Motor neuron (in vitro differentiated cells): Measurements from ENCODE around the gene SLIT2. TPM values are rescaled to one million over a fixed set of nuclear protein-coding genes. Genes with fewer than 3 reads are reported as not detected.

Experiments
- ATAC-seq, 8 experiments: fragments of 200-7000 bp; cut with Tn5 transposase; replicated peaks in 6 of 8; 2 replicates each; pipeline ENCODE4 v1.8.0; 2021; ENCODE audit warnings: mild to moderate bottlenecking in 8 of 8, moderate library complexity in 8 of 8
- H3K27ac ChIP-seq, 2 donors: fragments of 250-450 bp; sonication (Bioruptor Pico); 2 replicates each; pipeline ENCODE4 v1.9.0; 2021; ENCODE audit warnings: antibody characterized with exemption in 2 of 2, mild to moderate bottlenecking in 2 of 2, moderate library complexity in 1 of 2
- H3K4me1 ChIP-seq, 2 donors: fragments of 250-450 bp; sonication (Bioruptor Pico); replicated peaks in 1 of 2; 2 replicates each; pipeline ENCODE4 v1.6.1; 2021; ENCODE audit warnings: antibody characterized with exemption in 2 of 2, mild to moderate bottlenecking in 2 of 2, moderate library complexity in 1 of 2
- H3K4me3 ChIP-seq, 5 donors: fragments of 250-450 bp; sonication (Bioruptor Pico); 2 replicates each; pipeline ENCODE4 v1.9.0; 2021; ENCODE audit warnings: antibody characterized with exemption in 5 of 5, mild to moderate bottlenecking in 5 of 5, moderate library complexity in 4 of 5
- WGBS, 10 experiments: fragments of 450-650 bp; shearing (Covaris generic); methylation state at CpG; one replicate each; pipeline ENCODE4 v1.0.0; 2022; 5-methylcytosine and 5-hydroxymethylcytosine counted together
- in situ Hi-C, 9 experiments: fragments of 400-800 bp; cut with MboI; loops; one replicate each; pipeline ENCODE4 v1.15.0; 2021; ENCODE audit warnings: low sequenced_read_pairs in 9 of 9, low pct_unique_long_range_greater_than_20kb in 2 of 9; ENCODE audit not compliant: unreplicated experiment in 9 of 9
- total RNA-seq, 8 experiments: library from RNA; unstranded; fragments of 300-600 nt; gene quantifications; 2 replicates each; pipeline versions ENCODE4 v1.2.3 to v1.2.4, GENCODE V29; 2022

SLIT2 gene
- total RNA-seq, 8 experiments from 2014 or later: 31.0 to 178 (median 107) TPM

- H3K4me3 ChIP-seq: peak overlapping the region; percentile 44 to 82 (median 45)
- H3K27ac ChIP-seq: no peak overlapping the region
- ATAC-seq: peak; percentile 2 to 22 (median 11)
- H3K4me1 ChIP-seq: peaks cover 0 to 23% of the 10 kb centered on the region in 2 donors
- WGBS, 10 experiments: 0 to 10% (median 0%) methylated on average over 1 to 13 of the region's 43 CpGs; no CpG with 5 or more reads in 4 of the 10 experiments
- in situ Hi-C loops: loop anchor here in 2 of 9 experiments (25.0 kb wide), 1 partner anchor 1567 kb away; no protein-coding TSS in a partner anchor
These were observed 2.2 kb downstream of the SLIT2 start for GRCh38 chr4:20253735-20254409.

GRCh38 chr4:20254511-20255250 is 3.0 kb downstream of the SLIT2 start:
- H3K4me3 ChIP-seq: peak overlapping the region; percentile 44 to 82 (median 45)
- WGBS, 10 experiments: 0 to 4% (median 1%) methylated on average over 2 to 21 of the region's 72 CpGs; no CpG with 5 or more reads in 6 of the 10 experiments
- H3K4me1 ChIP-seq: peaks cover 0 to 23% of the 10 kb centered on the region in 2 donors
- in situ Hi-C loops: loop anchor here in 2 of 9 experiments (25.0 kb wide), 1 partner anchor 1567 kb away; no protein-coding TSS in a partner anchor
- no peak overlapping the region for H3K27ac ChIP-seq
- peak; percentile 3 to 32 (median 15) for ATAC-seq

- Histone ChIP-seq H3K4me1 (peaks cover 0 to 23% of the 10 kb centered on the region in 2 donors), H3K27ac (no peak overlapping the region), H3K4me3 (peak overlapping the region; percentile 44 to 82 (median 45))
- in situ Hi-C loops: loop anchor here in 2 of 9 experiments (25.0 kb wide), 1 partner anchor 1568 kb away; no protein-coding TSS in a partner anchor
- WGBS, 10 experiments: 0 to 14% (median 1%) methylated on average over 1 to 5 of the region's 8 CpGs; no CpG with 5 or more reads in 6 of the 10 experiments
- no peak for ATAC-seq
These were observed 3.5 kb downstream of the SLIT2 start for GRCh38 chr4:20255251-20255586.

- H3K27ac ChIP-seq: no peak overlapping the region
- 11 to 63% (median 33%) methylated on average over 2 to 4 of the region's 4 CpGs for WGBS, 10 experiments
- no peak for ATAC-seq
- peak overlapping the region; percentile 44 to 82 (median 45) for H3K4me3 ChIP-seq
- in situ Hi-C loops: loop anchor here in 2 of 9 experiments (25.0 kb wide), 1 partner anchor 1569 kb away; no protein-coding TSS in a partner anchor
- H3K4me1 ChIP-seq: peaks cover 0 to 22% of the 10 kb centered on the region in 2 donors
These were observed 4.1 kb downstream of the SLIT2 start for GRCh38 chr4:20255823-20256222.

GRCh38 chr4:20256381-20256881 is 4.7 kb downstream of the SLIT2 start:
- Histone ChIP-seq H3K27ac (no peak overlapping the region), H3K4me3 (peak overlapping the region in 4 of 5 donors; percentile 45 to 82 (median 51)), H3K4me1 (peaks cover 0 to 18% of the 10 kb centered on the region in 2 donors)
- in situ Hi-C loops: loop anchor here in 2 of 9 experiments (25.0 kb wide), 1 partner anchor 1569 kb away; no protein-coding TSS in a partner anchor
- no peak for ATAC-seq
- WGBS, 10 experiments: 0 to 93% (median 59%) methylated on average over 2 of the region's 2 CpGs; no CpG with 5 or more reads in 1 of the 10 experiments

- in situ Hi-C loops: loop anchor here in 2 of 9 experiments (25.0 kb wide), 1 partner anchor 1572 kb away; no protein-coding TSS in a partner anchor
- no peak overlapping the region for H3K27ac ChIP-seq
- no peak for ATAC-seq
These were observed 8.0 kb downstream of the SLIT2 start for GRCh38 chr4:20259707-20260106.

GRCh38 chr4:20260821-20261220 is 9.1 kb downstream of the SLIT2 start:
- Histone ChIP-seq H3K4me1 (peaks cover 7 to 24% of the 10 kb centered on the region in 2 donors), H3K4me3 (no peak overlapping the region), H3K27ac (no peak overlapping the region)
- WGBS, 10 experiments: 44 to 91% (median 80%) methylated on average over 1 to 2 of the region's 2 CpGs; no CpG with 5 or more reads in 2 of the 10 experiments
- in situ Hi-C loops: loop anchor here in 2 of 9 experiments (25.0 kb wide), 1 partner anchor 1574 kb away; no protein-coding TSS in a partner anchor
- no peak for ATAC-seq

More at GRCh38 chr4:20259707-20260106, 8.0 kb downstream of the SLIT2 start:
- peaks cover 4 to 23% of the 10 kb centered on the region in 2 donors for H3K4me1 ChIP-seq
- no peak overlapping the region for H3K4me3 ChIP-seq

- Histone ChIP-seq H3K27ac (no peak overlapping the region), H3K4me1 (peaks cover 16 to 24% of the 10 kb centered on the region in 2 donors), H3K4me3 (no peak overlapping the region)
- no peak for ATAC-seq
- in situ Hi-C loops: loop anchor here in 2 of 9 experiments (25.0 kb wide), 1 partner anchor 1575 kb away; no protein-coding TSS in a partner anchor
- 71 to 100% (median 96%) methylated on average over 1 to 2 of the region's 2 CpGs for WGBS, 10 experiments
These were observed 10.5 kb downstream of the SLIT2 start for GRCh38 chr4:20262221-20262620.

- in situ Hi-C loops: loop anchor here in 2 of 9 experiments (25.0 kb wide), 1 partner anchor 1577 kb away; no protein-coding TSS in a partner anchor
- no peak overlapping the region for H3K4me3 ChIP-seq
- H3K27ac ChIP-seq: no peak overlapping the region
- ATAC-seq: peak in 3 of 8 experiments; percentile 18 to 30 (median 21)
- H3K4me1 ChIP-seq: peaks cover 18 to 21% of the 10 kb centered on the region in 2 donors
These were observed 13.0 kb downstream of the SLIT2 start for GRCh38 chr4:20264688-20265087.

- peaks cover 18 to 21% of the 10 kb centered on the region in 2 donors for H3K4me1 ChIP-seq
- no peak overlapping the region for H3K27ac ChIP-seq
- in situ Hi-C loops: loop anchor here in 2 of 9 experiments (25.0 kb wide), 1 partner anchor 1578 kb away; no protein-coding TSS in a partner anchor
- ATAC-seq: no peak
- 89 to 100% (median 100%) methylated on average over 1 of the region's 1 CpG; no CpG with 5 or more reads in 2 of the 10 experiments for WGBS, 10 experiments
- H3K4me3 ChIP-seq: no peak overlapping the region
These were observed 14.0 kb downstream of the SLIT2 start for GRCh38 chr4:20265726-20266125.

GRCh38 chr4:20266215-20267082 is 14.7 kb downstream of the SLIT2 start:
- in situ Hi-C loops: loop anchor here in 2 of 9 experiments (25.0 kb wide), 1 partner anchor 1579 kb away; no protein-coding TSS in a partner anchor
- Histone ChIP-seq H3K4me3 (no peak overlapping the region), H3K4me1 (peaks cover 18 to 21% of the 10 kb centered on the region in 2 donors), H3K27ac (no peak overlapping the region)
- peak in 7 of 8 experiments; percentile 16 to 86 (median 70) for ATAC-seq
- 0 to 100% (median 60%) methylated on average over 1 to 4 of the region's 4 CpGs; no CpG with 5 or more reads in 1 of the 10 experiments for WGBS, 10 experiments

- H3K4me1 ChIP-seq: peaks cover 18 to 21% of the 10 kb centered on the region in 2 donors
- in situ Hi-C loops: loop anchor here in 2 of 9 experiments (25.0 kb wide), 1 partner anchor 1581 kb away; no protein-coding TSS in a partner anchor
- no peak overlapping the region for H3K27ac ChIP-seq
- ATAC-seq: no peak
- H3K4me3 ChIP-seq: no peak overlapping the region
These were observed 16.3 kb downstream of the SLIT2 start for GRCh38 chr4:20268028-20268427.
